Right atrium auricular region (tissue), 2 donors: ENCODE data around the gene HPSE2. TPM values are rescaled to one million over a fixed set of nuclear protein-coding genes. Genes with fewer than 3 reads are reported as not detected.

Experiments used
- DNase-seq: peaks from one replicate; pipeline ENCODE4 v3.0.0-alpha.2; 2019; ENCODE audit warnings: low spot score
- H3K27ac ChIP-seq, 2 donors: fragments of 200-600 bp; sonication (generic); 1 replicate in 1 of 2; 2 replicates in 1 of 2; pipeline ENCODE4 v1.5.1; 2016 to 2019
- H3K27me3 ChIP-seq, 2 donors: fragments of 200-600 bp; sonication (generic); one replicate each; pipeline versions ENCODE4 v1.5.1 to v1.6.0; 2017 to 2019
- H3K36me3 ChIP-seq: fragments of 200-600 bp; sonication (generic); one replicate; pipeline ENCODE4 v1.5.1; 2016
- H3K4me1 ChIP-seq, 2 donors: fragments of 200-600 bp; sonication (generic); one replicate each; pipeline versions ENCODE4 v1.5.1 to v1.6.0; 2017 to 2019
- H3K4me3 ChIP-seq, 2 donors: fragments of 200-600 bp; sonication (generic); 1 replicate in 1 of 2; 2 replicates in 1 of 2; pipeline ENCODE4 v1.5.1; 2017 to 2019; ENCODE audit warnings: mild to moderate bottlenecking in 1 of 2, moderate library complexity in 1 of 2
- H3K9me3 ChIP-seq, 2 donors: fragments of 200-600 bp; sonication (generic); one replicate each; pipeline ENCODE4 v1.5.1; 2019
- total RNA-seq, 2 donors: library from RNA; depleted of rRNA; stranded (reverse); fragments of >200 nt; gene quantifications; one replicate each; pipeline ENCODE4 v1.1.0, GENCODE V29; 2016
- TF ChIP-seq, protein P1 (sequence below), 2 donors: fragments of 200-600 bp; sonication (generic); IDR thresholded peaks; one replicate each; pipeline ENCODE4 v1.5.1; 2019; ENCODE audit warnings: antibody characterized with exemption in 2 of 2

HPSE2 gene
- total RNA-seq, 2 donors from 2014 or later, result not detected

DNA sequence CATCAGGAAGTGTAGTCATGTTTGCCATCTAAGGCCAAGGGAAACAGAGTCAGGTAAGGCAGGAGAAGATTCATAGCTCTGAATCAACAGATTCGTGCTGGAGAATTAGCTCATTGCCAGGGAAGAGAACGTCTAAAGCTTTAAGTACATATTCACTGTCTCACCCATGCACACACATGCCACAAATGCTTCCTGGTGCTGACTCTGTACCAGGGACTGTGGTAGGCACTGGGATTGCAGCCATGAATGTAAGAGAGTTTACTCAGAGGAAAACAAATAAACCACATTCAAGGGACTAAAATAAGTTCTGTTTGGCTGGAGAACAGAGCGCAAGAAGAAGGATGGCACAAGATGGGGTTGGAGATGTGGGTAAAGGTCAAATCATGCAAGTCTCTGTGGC is 699.1 kb downstream of the HPSE2 start:
- H3K4me3 ChIP-seq, result no peak overlapping the region

DNA sequence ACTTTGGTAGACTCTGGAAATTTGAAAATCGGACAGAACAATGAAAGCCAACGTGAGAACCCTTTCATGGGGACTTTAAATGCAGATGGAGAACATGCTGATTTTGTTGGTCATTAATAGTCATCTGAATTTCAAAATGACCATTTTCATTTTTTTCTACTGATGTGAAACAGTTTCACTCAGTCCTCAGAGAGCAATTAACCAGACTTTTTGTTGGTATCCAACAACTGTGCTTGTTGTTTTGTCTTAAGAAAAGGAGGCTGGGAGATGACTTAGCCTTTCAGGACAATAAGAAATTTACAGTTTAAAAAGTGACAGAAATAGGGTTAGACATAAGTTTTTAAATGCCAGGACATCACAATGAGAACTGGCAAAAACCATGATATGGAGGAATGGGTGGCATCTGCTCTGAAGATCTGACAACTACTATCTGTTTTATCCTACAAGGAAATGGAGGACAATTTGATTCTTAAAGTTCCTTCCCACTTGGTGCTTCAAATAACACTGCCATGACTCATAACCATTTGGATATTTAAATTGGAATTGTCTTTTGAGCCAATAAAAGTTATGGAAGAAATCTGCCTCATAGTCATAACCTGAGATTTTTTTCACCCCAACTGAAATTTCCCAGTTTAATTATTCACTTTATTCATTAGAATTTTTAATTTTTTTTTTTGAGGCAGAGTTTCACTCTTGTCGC is 701.8 kb downstream of the HPSE2 start:
- Histone ChIP-seq H3K27me3 (no peaks in the 10 kb centered on the region), H3K36me3 (no peaks in the 10 kb centered on the region), H3K9me3 (no peaks in the 10 kb centered on the region), H3K4me1 (no peaks in the 10 kb centered on the region), H3K4me3 (no peak overlapping the region), H3K27ac (no peak overlapping the region)
- no peak for DNase-seq
- TF ChIP-seq, protein P1, sequence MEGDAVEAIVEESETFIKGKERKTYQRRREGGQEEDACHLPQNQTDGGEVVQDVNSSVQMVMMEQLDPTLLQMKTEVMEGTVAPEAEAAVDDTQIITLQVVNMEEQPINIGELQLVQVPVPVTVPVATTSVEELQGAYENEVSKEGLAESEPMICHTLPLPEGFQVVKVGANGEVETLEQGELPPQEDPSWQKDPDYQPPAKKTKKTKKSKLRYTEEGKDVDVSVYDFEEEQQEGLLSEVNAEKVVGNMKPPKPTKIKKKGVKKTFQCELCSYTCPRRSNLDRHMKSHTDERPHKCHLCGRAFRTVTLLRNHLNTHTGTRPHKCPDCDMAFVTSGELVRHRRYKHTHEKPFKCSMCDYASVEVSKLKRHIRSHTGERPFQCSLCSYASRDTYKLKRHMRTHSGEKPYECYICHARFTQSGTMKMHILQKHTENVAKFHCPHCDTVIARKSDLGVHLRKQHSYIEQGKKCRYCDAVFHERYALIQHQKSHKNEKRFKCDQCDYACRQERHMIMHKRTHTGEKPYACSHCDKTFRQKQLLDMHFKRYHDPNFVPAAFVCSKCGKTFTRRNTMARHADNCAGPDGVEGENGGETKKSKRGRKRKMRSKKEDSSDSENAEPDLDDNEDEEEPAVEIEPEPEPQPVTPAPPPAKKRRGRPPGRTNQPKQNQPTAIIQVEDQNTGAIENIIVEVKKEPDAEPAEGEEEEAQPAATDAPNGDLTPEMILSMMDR (IDR thresholded peaks at IDR 0.05), result no peak

More for the DNA sequence above, 699.1 kb downstream of the HPSE2 start:
- no peaks in the 10 kb centered on the region for H3K27me3 ChIP-seq
- no peaks in the 10 kb centered on the region for H3K9me3 ChIP-seq
- H3K27ac ChIP-seq, result no peak overlapping the region
- H3K4me1 ChIP-seq, result no peaks in the 10 kb centered on the region
- H3K36me3 ChIP-seq, result no peaks in the 10 kb centered on the region
- no peak for DNase-seq
- TF ChIP-seq, protein P1 (IDR thresholded peaks at IDR 0.05), result no peak

DNA sequence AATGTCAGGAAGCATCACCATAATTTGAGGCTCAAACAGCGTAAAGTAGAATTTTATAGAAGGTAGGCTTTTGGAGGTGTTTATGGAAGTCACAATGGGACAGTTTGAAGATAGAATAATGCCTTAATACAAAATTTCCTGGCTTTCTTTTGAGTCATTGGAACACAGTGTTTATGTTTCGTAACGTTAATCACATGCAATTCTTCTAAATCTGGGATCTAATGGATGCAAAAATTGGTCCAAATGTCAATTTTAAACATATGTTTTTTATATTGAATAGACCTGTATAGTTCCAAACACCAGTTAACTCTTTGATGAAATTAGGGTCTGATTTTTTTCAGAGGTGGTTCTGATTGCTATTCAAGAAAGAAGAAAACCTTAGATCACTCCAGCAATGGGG is 702.4 kb downstream of the HPSE2 start:
- DNase-seq, result no peak
- Histone ChIP-seq H3K4me3 (no peak overlapping the region), H3K27ac (no peak overlapping the region), H3K27me3 (no peaks in the 10 kb centered on the region), H3K4me1 (no peaks in the 10 kb centered on the region), H3K9me3 (no peaks in the 10 kb centered on the region), H3K36me3 (no peaks in the 10 kb centered on the region)
- TF ChIP-seq, protein P1 (IDR thresholded peaks at IDR 0.05), result no peak

DNA sequence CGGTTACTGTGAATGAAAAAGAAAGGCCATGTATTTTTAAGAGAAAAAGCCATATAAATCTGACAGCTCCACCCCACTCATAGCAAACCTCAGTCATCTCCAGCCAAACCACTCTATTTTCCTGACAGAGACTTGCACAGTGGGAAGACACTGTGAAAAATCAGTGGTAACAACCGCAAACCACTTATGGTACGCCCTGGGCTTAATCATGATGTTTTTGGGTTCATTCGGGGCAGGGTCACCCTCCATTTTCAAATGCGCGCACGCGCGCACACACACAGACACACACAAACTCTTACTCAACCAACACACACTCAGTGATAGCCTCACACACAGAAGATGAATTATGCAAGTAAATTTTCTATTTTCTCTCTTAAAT is 706.9 kb downstream of the HPSE2 start:
- DNase-seq, result no peak

DNA sequence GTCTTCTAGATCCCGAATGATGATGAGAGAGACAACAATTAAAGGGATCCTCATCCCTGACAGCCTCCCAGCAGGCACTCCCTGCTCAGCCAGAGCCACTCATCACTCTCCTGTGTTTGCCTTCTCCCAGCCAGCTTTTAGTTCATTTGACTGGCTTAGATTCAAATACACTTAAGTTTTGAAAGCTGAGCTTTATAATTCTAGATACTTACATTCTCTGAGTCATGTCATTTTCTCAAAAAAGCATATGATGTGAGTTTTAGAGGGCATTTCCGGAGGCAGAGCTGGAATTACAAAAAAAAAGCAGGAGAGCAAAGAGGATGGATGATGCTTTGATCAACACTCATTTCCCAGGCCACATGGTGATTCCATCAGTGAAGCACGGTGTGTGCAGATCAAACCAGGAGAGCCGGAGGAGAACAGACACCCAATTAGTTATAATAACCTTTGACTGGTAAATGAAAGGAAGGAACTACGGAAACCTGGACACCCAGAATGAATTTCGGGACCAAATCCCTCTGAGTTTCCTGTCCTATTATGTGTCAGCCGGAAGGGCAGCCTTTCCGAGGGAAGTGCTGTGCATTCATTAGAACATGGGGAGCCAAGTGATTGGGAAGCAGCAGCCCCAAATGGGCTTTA is 707.4 kb downstream of the HPSE2 start:
- no peaks in the 10 kb centered on the region for H3K36me3 ChIP-seq
- no peak for DNase-seq
- no peaks in the 10 kb centered on the region for H3K4me1 ChIP-seq

More for the DNA sequence above, 706.9 kb downstream of the HPSE2 start:
- Histone ChIP-seq H3K9me3 (no peaks in the 10 kb centered on the region), H3K36me3 (no peaks in the 10 kb centered on the region), H3K4me1 (no peaks in the 10 kb centered on the region), H3K4me3 (no peak overlapping the region), H3K27ac (no peak overlapping the region), H3K27me3 (no peaks in the 10 kb centered on the region)
- TF ChIP-seq, protein P1 (IDR thresholded peaks at IDR 0.05), result no peak

More for the DNA sequence above, 707.4 kb downstream of the HPSE2 start:
- no peak overlapping the region for H3K27ac ChIP-seq
- no peaks in the 10 kb centered on the region for H3K9me3 ChIP-seq
- no peak overlapping the region for H3K4me3 ChIP-seq
- no peaks in the 10 kb centered on the region for H3K27me3 ChIP-seq
- TF ChIP-seq, protein P1 (IDR thresholded peaks at IDR 0.05), result no peak
